ENCODE data around the gene KLF17. TPM values are rescaled to one million over a fixed set of nuclear protein-coding genes. Genes with fewer than 3 reads are reported as not detected.

Gene KLF17
- total and polyA plus RNA-seq, 4 donors = not detected

- Histone ChIP-seq H3K27ac (ENCODE audit: low read depth in 1 of 2, low read length in 2 of 2) (no peak overlapping the region), H3K4me3 (ENCODE audit: low read depth in 1 of 3, low read length in 3 of 3) (no peak overlapping the region), H3K27me3 (ENCODE audit: control insufficient read depth in 4 of 4, insufficient read depth in 4 of 4, low read length in 3 of 4) (peaks cover 0 to 4% (median 0%) of the 10 kb centered on the region in 4 donors), H3K9ac (ENCODE audit: low read depth in 1 of 2, low read length in 2 of 2) (no peak overlapping the region), H3K9me3 (ENCODE audit: control insufficient read depth in 4 of 4, low read length in 3 of 4) (no peaks in the 10 kb centered on the region), H3K36me3 (ENCODE audit: control insufficient read depth in 4 of 4, insufficient read depth in 3 of 4, low read depth in 1 of 4, low read length in 3 of 4) (no peaks in the 10 kb centered on the region), H3K4me1 (ENCODE audit: control insufficient read depth in 4 of 4, insufficient read depth in 4 of 4, low read length in 3 of 4) (no peaks in the 10 kb centered on the region)
- TF ChIP-seq FOXA1 (IDR thresholded peaks at IDR 0.05) (no peak), REST (IDR thresholded peaks at IDR 0.05) (no peak), SP1 (IDR thresholded peaks at IDR 0.05) (no peak), NR2F2 (IDR thresholded peaks at IDR 0.05) (no peak), RAD21 (IDR thresholded peaks at IDR 0.05) (no peak), HNF4G (IDR thresholded peaks at IDR 0.05) (no peak), GABPA (IDR thresholded peaks at IDR 0.05 in 1 of 2, conservative IDR thresholded peaks at IDR 0.05 in 1 of 2) (no peak), FOXA2 (IDR thresholded peaks at IDR 0.05) (no peak), EGR1 (IDR thresholded peaks at IDR 0.05; ENCODE audit: low read depth in 2 of 2) (no peak), JUND (IDR thresholded peaks at IDR 0.05) (no peak), ZBTB33 (IDR thresholded peaks at IDR 0.05) (no peak), TAF1 (conservative IDR thresholded peaks at IDR 0.05) (no peak), ATF3 (IDR thresholded peaks at IDR 0.05) (no peak), RXRA (IDR thresholded peaks at IDR 0.05) (no peak)
- TF ChIP-seq, protein P1, sequence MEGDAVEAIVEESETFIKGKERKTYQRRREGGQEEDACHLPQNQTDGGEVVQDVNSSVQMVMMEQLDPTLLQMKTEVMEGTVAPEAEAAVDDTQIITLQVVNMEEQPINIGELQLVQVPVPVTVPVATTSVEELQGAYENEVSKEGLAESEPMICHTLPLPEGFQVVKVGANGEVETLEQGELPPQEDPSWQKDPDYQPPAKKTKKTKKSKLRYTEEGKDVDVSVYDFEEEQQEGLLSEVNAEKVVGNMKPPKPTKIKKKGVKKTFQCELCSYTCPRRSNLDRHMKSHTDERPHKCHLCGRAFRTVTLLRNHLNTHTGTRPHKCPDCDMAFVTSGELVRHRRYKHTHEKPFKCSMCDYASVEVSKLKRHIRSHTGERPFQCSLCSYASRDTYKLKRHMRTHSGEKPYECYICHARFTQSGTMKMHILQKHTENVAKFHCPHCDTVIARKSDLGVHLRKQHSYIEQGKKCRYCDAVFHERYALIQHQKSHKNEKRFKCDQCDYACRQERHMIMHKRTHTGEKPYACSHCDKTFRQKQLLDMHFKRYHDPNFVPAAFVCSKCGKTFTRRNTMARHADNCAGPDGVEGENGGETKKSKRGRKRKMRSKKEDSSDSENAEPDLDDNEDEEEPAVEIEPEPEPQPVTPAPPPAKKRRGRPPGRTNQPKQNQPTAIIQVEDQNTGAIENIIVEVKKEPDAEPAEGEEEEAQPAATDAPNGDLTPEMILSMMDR (IDR thresholded peaks at IDR 0.05; ENCODE audit: low read depth, low read length, missing input control) = no peak
- TF ChIP-seq, protein P2, sequence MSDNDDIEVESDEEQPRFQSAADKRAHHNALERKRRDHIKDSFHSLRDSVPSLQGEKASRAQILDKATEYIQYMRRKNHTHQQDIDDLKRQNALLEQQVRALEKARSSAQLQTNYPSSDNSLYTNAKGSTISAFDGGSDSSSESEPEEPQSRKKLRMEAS (IDR thresholded peaks at IDR 0.05) = no peak
- WGBS = 67% methylated on average over 10 of the region's 10 CpGs
- DNase-seq (ENCODE audit: low spot score) = no peak
These were observed 28.0 kb upstream of the KLF17 start for GRCh38 chr1:44090429-44091252.
